Endothelial cell of umbilical vein (primary cell): ENCODE measurements around the gene PRR3. TPM values are rescaled to one million over a fixed set of nuclear protein-coding genes. Genes with fewer than 3 reads are reported as not detected.

Experiments
- BruUV-seq: library from RNA; stranded (reverse); fragments of 400-500 nt; replicated peaks from 2 replicates; lab custom pipeline; 2021; lab: Mats Ljungman, UMichigan
- CTCF ChIA-PET: fragments of 300-600, 350-600 bp; sonication (Branson Sonifier 250); formaldehyde crosslinking; loops from one replicate; lab custom pipeline; 2021; ENCODE audit warnings: antibody characterized with exemption, inconsistent platforms; lab: Charles Lee
- POLR2A ChIA-PET: fragments of 300-600, 350-600 bp; sonication (Branson Sonifier 250); formaldehyde crosslinking; loops from one replicate; lab custom pipeline; 2021; ENCODE audit warnings: antibody characterized with exemption, inconsistent platforms; lab: Charles Lee
- DNase-seq: peaks from one replicate; pipeline ENCODE4 v3.0.0-alpha.2; 2011; ENCODE audit warnings: low read depth, low spot score
- FAIRE-seq: peaks from 2 replicates; lab custom pipeline; 2011; peaks lifted over from hg19 to GRCh38; lab: Jason Lieb, UNC
- H2AFZ ChIP-seq: 2 replicates; pipeline ENCODE4 v1.6.0; 2012; ENCODE audit warnings: low read depth, low read length, control low read depth, inconsistent platforms
- H3K27ac ChIP-seq: 2 replicates; pipeline ENCODE4 v1.5.1; 2011; ENCODE audit warnings: low read depth, mild to moderate bottlenecking, control low read depth, low read length, moderate library complexity; ENCODE audit not compliant: insufficient read depth
- H3K27me3 ChIP-seq, 2 experiments: 2 replicates each; pipeline versions ENCODE4 v1.6.0 to v1.6.1; 2011; ENCODE audit warnings: low read length in 2 of 2, mixed read lengths in 1 of 2; ENCODE audit not compliant: control insufficient read depth in 2 of 2, insufficient read depth in 2 of 2
- H3K36me3 ChIP-seq, 2 experiments: 2 replicates in 1 of 2; 3 replicates in 1 of 2; pipeline ENCODE4 v1.5.1; 2011; ENCODE audit warnings: low read length in 2 of 2, mild to moderate bottlenecking in 1 of 2, moderate library complexity in 1 of 2; ENCODE audit not compliant: control insufficient read depth in 2 of 2, insufficient read depth in 2 of 2; ENCODE audit errors: extremely low read depth in 1 of 2
- H3K4me1 ChIP-seq: 3 replicates; pipeline ENCODE4 v1.5.1; 2011; ENCODE audit warnings: mild to moderate bottlenecking, low read length; ENCODE audit not compliant: control insufficient read depth, insufficient read depth; ENCODE audit errors: extremely low read depth
- H3K4me2 ChIP-seq: 2 replicates; pipeline ENCODE4 v1.6.1; 2011; ENCODE audit warnings: low read length, control low read depth, mixed read lengths; ENCODE audit not compliant: insufficient read depth
- H3K4me3 ChIP-seq, 3 experiments: fragments of 200-600 bp in 1 of 3; sonication (generic), shearing (Covaris generic) in 1 of 3; replicated peaks in 1 of 3; 2 replicates each; pipeline ENCODE4 v1.5.1; 2011 to 2016; ENCODE audit warnings: control low read depth in 3 of 3, low read length in 3 of 3, mild to moderate bottlenecking in 2 of 3, inconsistent platforms in 1 of 3, low read depth in 1 of 3, moderate library complexity in 1 of 3; ENCODE audit not compliant: insufficient read depth in 1 of 3
- H3K79me2 ChIP-seq: 2 replicates; pipeline ENCODE4 v1.6.0; 2012; ENCODE audit warnings: low read length, inconsistent platforms; ENCODE audit not compliant: control insufficient read depth, insufficient read depth
- H3K9ac ChIP-seq: replicated peaks from 2 replicates; pipeline ENCODE3; 2011; ENCODE audit warnings: low read length, control low read depth; ENCODE audit not compliant: insufficient read depth; ENCODE audit errors: extremely low read depth
- H3K9me1 ChIP-seq: replicated peaks from 3 replicates; pipeline ENCODE4 v1.6.0; 2011; ENCODE audit warnings: mild to moderate bottlenecking, low read length; ENCODE audit not compliant: control insufficient read depth, insufficient read depth; ENCODE audit errors: extremely low read depth
- H3K9me3 ChIP-seq: replicated peaks from 2 replicates; pipeline ENCODE4 v1.5.1; 2012; ENCODE audit warnings: low read length, inconsistent platforms; ENCODE audit not compliant: control insufficient read depth, insufficient read depth
- H4K20me1 ChIP-seq: replicated peaks from 2 replicates; pipeline ENCODE3; 2011; ENCODE audit warnings: mild to moderate bottlenecking, low read length; ENCODE audit not compliant: control insufficient read depth, insufficient read depth; ENCODE audit errors: extremely low read depth
- EZH2 ChIP-seq: IDR thresholded peaks from 2 replicates; pipeline ENCODE4 v1.6.1; 2012; ENCODE audit warnings: borderline replicate concordance, low read depth, mild to moderate bottlenecking, moderate library complexity, low read length, inconsistent platforms; ENCODE audit not compliant: severe bottlenecking
- FOS ChIP-seq: IDR thresholded peaks from 2 replicates; pipeline ENCODE4 v1.6.1; 2011; ENCODE audit warnings: mild to moderate bottlenecking, low read length, moderate library complexity, borderline replicate concordance; ENCODE audit not compliant: insufficient read depth
- GATA2 ChIP-seq: IDR thresholded peaks from 2 replicates; pipeline ENCODE4 v1.7.0; 2011; ENCODE audit warnings: low read depth, mild to moderate bottlenecking, moderate library complexity, mixed read lengths, low read length; ENCODE audit not compliant: insufficient read length, insufficient read depth
- JUN ChIP-seq: IDR thresholded peaks from 2 replicates; pipeline ENCODE4 v1.6.1; 2011; ENCODE audit warnings: borderline replicate concordance, low read depth; ENCODE audit not compliant: insufficient read length, insufficient read depth
- MAX ChIP-seq: IDR thresholded peaks from 2 replicates; pipeline ENCODE4 v1.6.1; 2011; ENCODE audit not compliant: insufficient read depth, insufficient read length
- MYC ChIP-seq: IDR thresholded peaks from one replicate; pipeline ENCODE4 v1.6.1; 2011; ENCODE audit warnings: mild to moderate bottlenecking, low read depth, low read length
- POLR2A ChIP-seq: IDR thresholded peaks from 2 replicates; pipeline ENCODE4 v1.6.1; 2012; ENCODE audit warnings: low read depth, mild to moderate bottlenecking, control low read depth, low read length
- POLR2AphosphoS5 ChIP-seq: IDR thresholded peaks from 2 replicates; pipeline ENCODE4 v1.6.1; 2012; ENCODE audit warnings: low read depth, mild to moderate bottlenecking, control low read depth, low read length, moderate library complexity; ENCODE audit not compliant: insufficient read depth
- dilution Hi-C: fragments of 300-500 bp; cut with MboI; formaldehyde crosslinking; loops from one replicate; pipeline ENCODE4 v1.15.0; 2019; ENCODE audit warnings: low sequenced_read_pairs; ENCODE audit not compliant: extremely low pct_ligation_motif_present
- intact Hi-C: fragments of 100-400 bp; cut with micrococcal nuclease; formaldehyde crosslinking; loops from one replicate; pipeline ENCODE4 v1.10.0; 2022
- polyA plus RNA-seq, 4 experiments: library from polyadenylated mRNA; depleted of rRNA in 3 of 4; stranded (reverse) in 3 of 4; unstranded in 1 of 4; fragments of >200 nt; gene quantifications; 2 replicates each; pipeline versions ENCODE4 v1.2.1 to v1.2.3, GENCODE V29; 2011 to 2012; ENCODE audit warnings: missing spikeins in 1 of 4
- total RNA-seq: library from RNA; stranded (reverse); gene quantifications from 2 replicates; pipeline ENCODE4 v1.2.3, GENCODE V29; 2021
- TF ChIP-seq, protein P1 (sequence below), 2 donors: IDR thresholded peaks; 1 replicate in 1 of 2; 2 replicates in 1 of 2; pipeline ENCODE4 v1.5.1; 2011; ENCODE audit warnings: low read length in 2 of 2, mild to moderate bottlenecking in 2 of 2, moderate library complexity in 2 of 2, control low read depth in 1 of 2, inconsistent platforms in 1 of 2, low read depth in 1 of 2; ENCODE audit not compliant: insufficient read depth in 1 of 2; ENCODE audit errors: extremely low read depth in 1 of 2

The PRR3 gene
- total and polyA plus RNA-seq, 2 donors (not counting 3 experiments of a cell fraction or from before 2014, with no cell fraction given), result 10.6 to 22.3 TPM

DNA sequence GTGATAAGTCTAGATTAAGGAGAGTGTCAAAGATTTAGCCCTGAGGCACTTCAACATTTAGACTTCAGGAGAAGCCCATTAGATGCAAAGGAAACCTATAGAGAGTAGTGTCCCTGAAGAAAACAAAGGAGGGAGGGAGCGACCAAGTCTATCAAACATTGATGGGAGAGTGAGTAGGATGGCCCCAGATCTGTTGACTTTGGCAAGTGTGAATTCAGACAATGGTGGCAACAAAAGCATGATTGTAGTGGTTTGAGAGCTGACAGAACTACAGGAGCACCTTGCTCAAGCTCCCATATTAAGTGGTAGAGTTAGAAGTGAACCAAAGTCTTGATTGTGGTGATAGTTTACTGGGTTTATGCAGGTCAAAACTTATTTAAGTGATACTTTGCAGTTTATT is 13.2 kb downstream of the PRR3 start:
- Histone ChIP-seq H3K36me3 (no peaks in the 10 kb centered on the region), H3K27me3 (no peaks in the 10 kb centered on the region), H3K27ac (no peak overlapping the region), H3K9ac (peak overlapping the region; percentile 90), H3K79me2 (peaks cover 35% of the 10 kb centered on the region), H3K4me2 (peak overlapping the region; percentile 82), H3K9me3 (no peaks in the 10 kb centered on the region), H3K9me1 (no peaks in the 10 kb centered on the region), H3K4me1 (peaks cover 18% of the 10 kb centered on the region), H3K4me3 (peak overlapping the region in 1 of 3 experiments; percentile 76), H2AFZ (peak overlapping the region; percentile 93), H4K20me1 (no peaks in the 10 kb centered on the region)
- DNase-seq (no peak), FAIRE-seq (no peak)
- dilution Hi-C loops (no loop called here), intact Hi-C loops (no loop called here)
- ChIA-PET POLR2A (interaction anchor here (1.9 kb wide), 1 partner anchor 13 kb away, joined by 9 read pairs; the partner anchor contains the start of genes GNL1 and PRR3), CTCF (interaction anchor here (1.5 to 2.7 kb wide), 7 partner anchors 13 to 161 kb away, joined by 3 to 17 read pairs (median 8); partner anchors contain the start of genes DHX16 and PRR3)
- no TSS peak for BruUV-seq
- TF ChIP-seq FOS, result no peak
- no peak for TF ChIP-seq EZH2
- TF ChIP-seq, protein P1, sequence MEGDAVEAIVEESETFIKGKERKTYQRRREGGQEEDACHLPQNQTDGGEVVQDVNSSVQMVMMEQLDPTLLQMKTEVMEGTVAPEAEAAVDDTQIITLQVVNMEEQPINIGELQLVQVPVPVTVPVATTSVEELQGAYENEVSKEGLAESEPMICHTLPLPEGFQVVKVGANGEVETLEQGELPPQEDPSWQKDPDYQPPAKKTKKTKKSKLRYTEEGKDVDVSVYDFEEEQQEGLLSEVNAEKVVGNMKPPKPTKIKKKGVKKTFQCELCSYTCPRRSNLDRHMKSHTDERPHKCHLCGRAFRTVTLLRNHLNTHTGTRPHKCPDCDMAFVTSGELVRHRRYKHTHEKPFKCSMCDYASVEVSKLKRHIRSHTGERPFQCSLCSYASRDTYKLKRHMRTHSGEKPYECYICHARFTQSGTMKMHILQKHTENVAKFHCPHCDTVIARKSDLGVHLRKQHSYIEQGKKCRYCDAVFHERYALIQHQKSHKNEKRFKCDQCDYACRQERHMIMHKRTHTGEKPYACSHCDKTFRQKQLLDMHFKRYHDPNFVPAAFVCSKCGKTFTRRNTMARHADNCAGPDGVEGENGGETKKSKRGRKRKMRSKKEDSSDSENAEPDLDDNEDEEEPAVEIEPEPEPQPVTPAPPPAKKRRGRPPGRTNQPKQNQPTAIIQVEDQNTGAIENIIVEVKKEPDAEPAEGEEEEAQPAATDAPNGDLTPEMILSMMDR (IDR thresholded peaks at IDR 0.05; ENCODE audit: extremely low read depth in 1 of 2, insufficient read depth in 1 of 2, low read depth in 1 of 2, low read length in 2 of 2), result no peak
- no peak for TF ChIP-seq GATA2
- TF ChIP-seq POLR2AphosphoS5, result no peak
- no peak for TF ChIP-seq MAX
- TF ChIP-seq POLR2A, result no peak
- TF ChIP-seq MYC, result no peak
- TF ChIP-seq JUN, result no peak
